Heart left ventricle (tissue), 13 donors: ENCODE data around the gene TIMM8A.

ENCODE experiments used
- CTCF ChIP-seq, 12 donors: fragments of 200-600 bp; sonication (generic) in 4 of 12; IDR thresholded peaks; one replicate each; pipeline versions ENCODE4 v1.5.0 to v1.8.0; 2018 to 2022; ENCODE audit warnings: antibody characterized with exemption in 12 of 12, mild to moderate bottlenecking in 5 of 12
- POLR2A ChIP-seq, 2 donors: fragments of 450-650 bp; IDR thresholded peaks; one replicate each; pipeline ENCODE4 v1.6.1; 2017; ENCODE audit warnings: antibody characterized with exemption in 2 of 2, mild to moderate bottlenecking in 2 of 2, moderate library complexity in 2 of 2
- donor health status: ischemic (EF 13 %, LVEDD 7.1; RV severe dilation, severe dysfunction).
- donor health status: DM: no; HTN: yes; CAD: no.
- donor health status: DM: no; HTN: no; CAD: no.
- donor health status: ischemic (EF 25% LVEDD 6.9; RV normal size, moderate dysfunction).
- donor health status: ischemic (EF 25% LVEDD 5.7; RV mildly dilated, moderate dysfunction).
- donor health status: ischemic (EF 35%, LVEDD 5.7; RV mildly dilated, moderate dysfunction).
- donor health status: nonischemic (EF 11% LVEDD 7.7; RV severe dilation, severe dysfunction).
- donor health status: DM: yes; HTN: yes; CAD: no.
- donor health status: PGD.
- donor health status: ischemic (EF 29% LVEDD 5.4; RV normal size, mild dysfunction).
- donor health status: nonischemic (EF 23%, LVEDD 6.1; RV moderate dilation, normal function).

- no peak for TF ChIP-seq CTCF (IDR thresholded peaks at IDR 0.05)
- no peak for TF ChIP-seq POLR2A (IDR thresholded peaks at IDR 0.05)
Measured at GRCh38 chrX:101394372-101394771, 45.8 kb upstream of the TIMM8A start.
